ENCODE results near the gene RHBDF1. TPM values are rescaled to one million over a fixed set of nuclear protein-coding genes. Genes with fewer than 3 reads are reported as not detected.

Gene RHBDF1
- total RNA-seq, 2 experiments from 2014 or later, result 0.33 TPM; not detected in 1

- H3K4me1 Mint-ChIP-seq, result peaks cover 22% of the 10 kb centered on the region
- H3K4me3 Mint-ChIP-seq, result no peak overlapping the region
These were observed 13.0 kb upstream of the RHBDF1 start for GRCh38 chr16:85407-85782.

DNA sequence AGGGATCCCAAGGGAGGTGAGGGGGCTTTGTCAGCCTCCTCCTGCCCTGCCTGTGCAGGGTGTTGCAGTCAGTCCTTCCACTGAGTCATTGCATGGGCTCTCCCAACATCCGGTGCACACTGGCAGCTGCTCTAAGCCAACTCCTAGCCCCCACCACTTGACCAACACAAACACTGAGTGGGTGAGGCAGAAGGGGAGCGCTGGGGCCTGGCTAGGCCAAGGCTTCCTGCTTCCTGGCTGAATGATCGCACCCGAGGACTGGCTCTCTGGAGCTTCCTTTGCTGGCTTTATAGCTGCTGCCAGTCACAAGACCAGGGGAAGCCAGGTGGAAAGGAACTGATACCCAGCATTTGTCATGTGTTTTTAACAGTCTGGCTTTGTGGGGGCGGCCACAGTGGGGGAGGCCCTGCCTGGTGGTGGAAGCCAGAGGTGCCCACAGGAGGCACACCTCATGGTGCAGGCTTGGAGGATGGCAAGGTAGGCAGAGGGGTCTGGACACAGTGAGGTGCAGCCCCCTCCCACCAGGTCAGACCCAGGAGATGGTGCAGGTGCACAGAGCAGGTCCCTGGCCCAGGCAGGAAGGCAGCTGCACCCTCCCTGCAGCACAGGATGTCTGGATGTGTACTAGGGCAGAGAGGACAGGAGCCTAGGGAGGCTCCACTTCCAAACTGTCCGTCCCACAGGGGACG, 12.4 kb upstream of the RHBDF1 start:
- no peaks in the 10 kb centered on the region for H3K9me3 Mint-ChIP-seq
- no peaks in the 10 kb centered on the region for H3K27me3 Mint-ChIP-seq
- H3K4me3 Mint-ChIP-seq, result peak overlapping the region; percentile 60
- H3K4me1 Mint-ChIP-seq, result peaks cover 22% of the 10 kb centered on the region
- DNase-seq (peak; percentile 65), ATAC-seq (ENCODE audit: low read depth) (peak; percentile 82)
- POLR2A ChIA-PET, result interaction anchor here (0.7 to 1.5 kb wide), 4 partner anchors 8 to 44 kb away, joined by 3 to 6 read pairs (median 4); partner anchors contain the start of genes POLR3K and SNRNP25
- H3K27ac Mint-ChIP-seq, result peak overlapping the region; percentile 92
- H3K36me3 Mint-ChIP-seq, result peaks cover 9% of the 10 kb centered on the region

More at GRCh38 chr16:85407-85782, 13.0 kb upstream of the RHBDF1 start:
- H3K9me3 Mint-ChIP-seq, result no peaks in the 10 kb centered on the region
- ATAC-seq (ENCODE audit: low read depth), result no peak
- POLR2A ChIA-PET, result interaction anchor here (0.6 to 1.0 kb wide), 4 partner anchors 8 to 135 kb away, joined by 3 to 6 read pairs (median 4); partner anchors contain the start of genes POLR3K and SNRNP25
- peak overlapping the region; percentile 92 for H3K27ac Mint-ChIP-seq
- H3K27me3 Mint-ChIP-seq, result no peaks in the 10 kb centered on the region
- peaks cover 9% of the 10 kb centered on the region for H3K36me3 Mint-ChIP-seq
- no peak for DNase-seq

DNA sequence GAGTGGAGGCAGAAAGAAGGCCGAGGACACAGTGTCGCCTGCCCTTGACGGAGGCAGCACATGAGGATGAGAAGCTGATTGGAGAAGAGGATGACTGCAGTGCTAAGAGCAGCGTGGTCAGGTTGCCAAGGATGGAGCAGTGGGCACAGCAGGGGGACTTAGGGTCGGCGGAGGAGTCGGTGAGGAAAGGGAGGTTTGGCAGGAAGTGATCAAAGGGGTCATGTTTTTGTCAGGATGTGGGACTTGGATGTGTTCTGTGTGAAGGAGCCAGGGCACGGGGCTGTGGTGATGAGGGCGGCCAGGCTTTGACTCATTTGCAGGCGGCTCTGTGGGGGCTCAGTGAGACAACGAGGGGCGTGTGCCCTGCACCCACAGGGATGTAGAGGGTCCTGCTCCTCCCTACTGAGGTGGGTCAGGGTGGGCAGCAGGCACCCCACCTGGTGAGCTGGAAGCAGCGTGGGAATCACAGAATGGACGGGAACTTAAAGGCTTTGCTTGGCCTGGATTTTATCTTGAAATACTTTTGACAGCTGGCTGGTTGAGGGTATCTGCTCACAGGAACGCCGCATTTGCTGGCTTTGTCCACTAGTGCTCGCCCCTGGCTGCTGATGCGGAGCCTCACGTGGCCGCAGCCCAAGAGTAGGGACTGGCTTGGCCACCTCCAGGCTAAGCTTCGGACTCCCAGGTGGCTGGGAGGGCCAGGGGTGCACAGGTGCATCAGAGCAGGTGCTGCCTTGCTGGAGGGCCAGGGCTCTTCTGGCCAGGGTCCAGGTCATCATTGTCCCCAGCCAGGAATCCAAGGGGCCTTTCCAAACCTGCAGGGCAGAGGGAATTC, 11.6 kb upstream of the RHBDF1 start:
- ATAC-seq (ENCODE audit: low read depth), result peak; percentile 41
- POLR2A ChIA-PET, result interaction anchor here (0.7 to 1.5 kb wide), 5 partner anchors 8 to 31 kb away, joined by 3 to 7 read pairs (median 5); partner anchors contain the start of genes POLR3K and SNRNP25
- no peak for DNase-seq
- H3K9me3 Mint-ChIP-seq, result no peaks in the 10 kb centered on the region
- peaks cover 23% of the 10 kb centered on the region for H3K4me1 Mint-ChIP-seq
- H3K27me3 Mint-ChIP-seq, result no peaks in the 10 kb centered on the region
- H3K4me3 Mint-ChIP-seq, result peak overlapping the region; percentile 64
- peak overlapping the region; percentile 92 for H3K27ac Mint-ChIP-seq
- H3K36me3 Mint-ChIP-seq, result peaks cover 13% of the 10 kb centered on the region

- Mint-ChIP-seq H3K4me3 (no peak overlapping the region), H3K4me1 (peaks cover 25% of the 10 kb centered on the region), H3K27me3 (no peaks in the 10 kb centered on the region), H3K9me3 (no peaks in the 10 kb centered on the region), H3K36me3 (peaks cover 13% of the 10 kb centered on the region), H3K27ac (no peak overlapping the region)
- POLR2A ChIA-PET, result interaction anchor here (0.7 to 1.5 kb wide), 3 partner anchors 8 to 30 kb away, joined by 3 to 7 read pairs (median 6); partner anchors contain the start of genes POLR3K and SNRNP25
- no peak for ATAC-seq (ENCODE audit: low read depth)
- no peak for DNase-seq
These were observed 10.7 kb upstream of the RHBDF1 start for GRCh38 chr16:83060-83603.

- Mint-ChIP-seq H3K4me3 (peak overlapping the region; percentile 89), H3K27me3 (peaks cover 10% of the 10 kb centered on the region), H3K36me3 (peaks cover 10% of the 10 kb centered on the region), H3K27ac (peak overlapping the region; percentile 84), H3K9me3 (no peaks in the 10 kb centered on the region), H3K4me1 (peaks cover 26% of the 10 kb centered on the region)
- no peak for ATAC-seq (ENCODE audit: low read depth)
- POLR2A ChIA-PET, result no interaction called here
- DNase-seq, result no peak
These were observed 7.0 kb upstream of the RHBDF1 start for GRCh38 chr16:79151-80054.

GRCh38 chr16:78444-79150, 6.2 kb upstream of the RHBDF1 start:
- peak overlapping the region; percentile 84 for H3K27ac Mint-ChIP-seq
- peaks cover 5% of the 10 kb centered on the region for H3K36me3 Mint-ChIP-seq
- no peaks in the 10 kb centered on the region for H3K9me3 Mint-ChIP-seq
- DNase-seq (no peak), ATAC-seq (ENCODE audit: low read depth) (no peak)
- POLR2A ChIA-PET, result interaction anchor here (0.7 to 1.6 kb wide), 3 partner anchors 13 to 490 kb away, joined by 3 to 10 read pairs (median 3); partner anchors contain the start of genes POLR3K and SNRNP25
- H3K27me3 Mint-ChIP-seq, result peaks cover 18% of the 10 kb centered on the region
- H3K4me1 Mint-ChIP-seq, result peaks cover 18% of the 10 kb centered on the region
- H3K4me3 Mint-ChIP-seq, result peak overlapping the region; percentile 89

- ATAC-seq (ENCODE audit: low read depth) (peak; percentile 75), DNase-seq (peak; percentile 91)
- H3K36me3 Mint-ChIP-seq, result peaks cover 5% of the 10 kb centered on the region
- peaks cover 18% of the 10 kb centered on the region for H3K4me1 Mint-ChIP-seq
- H3K27ac Mint-ChIP-seq, result peak within 1 kb of the TSS; percentile 84
- POLR2A ChIA-PET, result interaction anchor here (0.7 to 1.6 kb wide), 7 partner anchors 12 to 491 kb away, joined by 3 to 10 read pairs (median 3); partner anchors contain the start of genes POLR3K and SNRNP25
- peaks cover 24% of the 10 kb centered on the region for H3K27me3 Mint-ChIP-seq
- H3K9me3 Mint-ChIP-seq, result no peaks in the 10 kb centered on the region
- peak within 1 kb of the TSS; percentile 89 for H3K4me3 Mint-ChIP-seq
These were observed 5.5 kb upstream of the RHBDF1 start, which contains the start of gene MPG for GRCh38 chr16:77807-78443. Gene MPG (plus strand): TSS chr16:78225. CDS start chr16:78310, 85 bp downstream.

DNA sequence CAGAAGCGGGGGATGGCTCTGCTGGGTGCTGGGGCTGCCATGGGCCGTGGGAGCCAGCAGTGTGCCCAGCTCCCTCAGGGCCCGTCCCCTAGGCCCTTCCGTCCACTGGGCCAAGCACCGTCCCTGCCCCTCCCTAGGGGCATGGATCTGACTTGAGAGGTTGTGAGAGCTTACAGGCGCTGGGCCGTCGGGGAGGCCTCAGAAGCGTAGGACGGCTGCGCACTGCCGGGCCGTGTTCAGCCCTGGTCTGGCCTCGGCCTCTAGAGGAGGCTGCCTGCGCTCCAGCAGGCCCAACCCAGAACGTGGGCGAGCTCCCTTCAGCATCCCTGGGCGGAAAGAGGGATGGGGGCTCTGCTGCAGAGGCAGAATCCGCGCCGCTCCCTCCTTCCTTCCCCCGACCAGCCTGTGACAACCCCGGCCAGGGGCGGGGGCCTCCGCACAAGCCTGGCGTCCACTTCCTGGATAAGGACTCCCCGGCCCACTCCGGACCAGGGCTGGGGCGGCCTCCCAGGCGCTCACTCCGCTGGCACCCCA, 4.9 kb upstream of the RHBDF1 start:
- peak; percentile 35 for ATAC-seq (ENCODE audit: low read depth)
- H3K27ac Mint-ChIP-seq, result peak overlapping the region; percentile 12
- H3K4me3 Mint-ChIP-seq, result peak overlapping the region; percentile 73
- peaks cover 26% of the 10 kb centered on the region for H3K27me3 Mint-ChIP-seq
- peaks cover 6% of the 10 kb centered on the region for H3K36me3 Mint-ChIP-seq
- no peaks in the 10 kb centered on the region for H3K9me3 Mint-ChIP-seq
- peak; percentile 64 for DNase-seq
- peaks cover 19% of the 10 kb centered on the region for H3K4me1 Mint-ChIP-seq
- POLR2A ChIA-PET, result interaction anchor here (0.9 to 1.6 kb wide), 7 partner anchors 9 to 491 kb away, joined by 3 to 10 read pairs (median 3); partner anchors contain the start of genes POLR3K and SNRNP25

- DNase-seq, result no peak
- H3K4me1 Mint-ChIP-seq, result peaks cover 19% of the 10 kb centered on the region
- H3K36me3 Mint-ChIP-seq, result peaks cover 6% of the 10 kb centered on the region
- H3K4me3 Mint-ChIP-seq, result peak overlapping the region; percentile 73
- ATAC-seq (ENCODE audit: low read depth), result no peak
- H3K27me3 Mint-ChIP-seq, result peaks cover 28% of the 10 kb centered on the region
- POLR2A ChIA-PET, result interaction anchor here (0.9 to 1.6 kb wide), 5 partner anchors 9 to 38 kb away, joined by 3 to 10 read pairs (median 3); partner anchors contain the start of genes POLR3K and SNRNP25
- H3K27ac Mint-ChIP-seq, result peak overlapping the region; percentile 58
- H3K9me3 Mint-ChIP-seq, result no peaks in the 10 kb centered on the region
These were observed 4.3 kb upstream of the RHBDF1 start for GRCh38 chr16:76535-77272.

- ATAC-seq (ENCODE audit: low read depth) (no peak), DNase-seq (no peak)
- POLR2A ChIA-PET, result interaction anchor here (1.5 kb wide), 1 partner anchor 18 kb away, joined by 3 read pairs; no protein-coding TSS in a partner anchor
- peaks cover 19% of the 10 kb centered on the region for H3K4me1 Mint-ChIP-seq
- no peaks in the 10 kb centered on the region for H3K9me3 Mint-ChIP-seq
- peaks cover 36% of the 10 kb centered on the region for H3K27me3 Mint-ChIP-seq
- H3K36me3 Mint-ChIP-seq, result peaks cover 6% of the 10 kb centered on the region
- H3K4me3 Mint-ChIP-seq, result peak overlapping the region; percentile 73
- H3K27ac Mint-ChIP-seq, result no peak overlapping the region
These were observed 3.4 kb upstream of the RHBDF1 start for GRCh38 chr16:75580-76501.

All from activated naive CD8-positive, alpha-beta T cell treated with anti-CD3 and anti-CD28 coated beads, Interleukin-2, amount 10 ng/mL, durations not matched to agents 7 days and 5 days (primary cell).